Measurements from ENCODE around the gene CWC27.

DNA sequence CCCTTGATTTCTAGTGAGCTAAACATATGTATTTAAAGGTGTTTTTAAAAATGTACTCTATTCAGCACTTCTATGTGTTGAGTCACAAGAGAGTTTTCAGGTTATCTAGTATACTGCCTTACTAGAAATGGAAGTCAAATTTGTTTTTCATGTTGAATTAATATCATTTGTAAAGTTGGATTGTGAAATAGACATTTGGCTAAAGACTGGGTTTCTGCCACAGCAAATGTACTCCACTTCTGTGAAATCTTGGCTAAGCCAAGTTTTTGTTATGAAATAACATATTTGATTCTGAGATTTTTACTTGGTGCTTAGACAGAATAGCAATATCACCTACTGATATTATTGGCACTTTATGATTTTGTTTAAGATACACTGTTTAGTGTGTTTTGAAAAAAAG is 106.0 kb downstream of the CWC27 start:
- TF ChIP-seq, protein P1, sequence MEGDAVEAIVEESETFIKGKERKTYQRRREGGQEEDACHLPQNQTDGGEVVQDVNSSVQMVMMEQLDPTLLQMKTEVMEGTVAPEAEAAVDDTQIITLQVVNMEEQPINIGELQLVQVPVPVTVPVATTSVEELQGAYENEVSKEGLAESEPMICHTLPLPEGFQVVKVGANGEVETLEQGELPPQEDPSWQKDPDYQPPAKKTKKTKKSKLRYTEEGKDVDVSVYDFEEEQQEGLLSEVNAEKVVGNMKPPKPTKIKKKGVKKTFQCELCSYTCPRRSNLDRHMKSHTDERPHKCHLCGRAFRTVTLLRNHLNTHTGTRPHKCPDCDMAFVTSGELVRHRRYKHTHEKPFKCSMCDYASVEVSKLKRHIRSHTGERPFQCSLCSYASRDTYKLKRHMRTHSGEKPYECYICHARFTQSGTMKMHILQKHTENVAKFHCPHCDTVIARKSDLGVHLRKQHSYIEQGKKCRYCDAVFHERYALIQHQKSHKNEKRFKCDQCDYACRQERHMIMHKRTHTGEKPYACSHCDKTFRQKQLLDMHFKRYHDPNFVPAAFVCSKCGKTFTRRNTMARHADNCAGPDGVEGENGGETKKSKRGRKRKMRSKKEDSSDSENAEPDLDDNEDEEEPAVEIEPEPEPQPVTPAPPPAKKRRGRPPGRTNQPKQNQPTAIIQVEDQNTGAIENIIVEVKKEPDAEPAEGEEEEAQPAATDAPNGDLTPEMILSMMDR (IDR thresholded peaks at IDR 0.05; ENCODE audit: insufficient read depth, low read length) = no peak
- TF ChIP-seq GABPA (IDR thresholded peaks at IDR 0.05; ENCODE audit: low read depth) (no peak), SPI1 (IDR thresholded peaks at IDR 0.05; ENCODE audit: borderline replicate concordance, low read depth) (no peak), REST (IDR thresholded peaks at IDR 0.05; ENCODE audit: insufficient replicate concordance, low read depth) (no peak), POLR2AphosphoS5 (IDR thresholded peaks at IDR 0.05; ENCODE audit: low read depth) (no peak)
